Endothelial cell of umbilical vein (primary cell): Measurements from ENCODE around the gene GGT5. TPM values are rescaled to one million over a fixed set of nuclear protein-coding genes. Genes with fewer than 3 reads are reported as not detected.
"Not testable (repeated sequence)": the region's sequence is repeated elsewhere in the genome, so short reads cannot be mapped to it uniquely, and the experiment has no call there.

Experiments used
- Bru-seq: library from RNA; stranded (reverse); fragments of 400-500 nt; gene quantifications from one replicate; lab custom pipeline; 2021; lab: Mats Ljungman, UMichigan
- BruChase-seq, 2 experiments: library from RNA; stranded (reverse); fragments of 400-500 nt; gene quantifications; one replicate each; lab custom pipeline; 2021; lab: Mats Ljungman, UMichigan
- BruUV-seq: library from RNA; stranded (reverse); fragments of 400-500 nt; replicated peaks from 2 replicates; lab custom pipeline; 2021; lab: Mats Ljungman, UMichigan
- CTCF ChIA-PET: fragments of 300-600, 350-600 bp; sonication (Branson Sonifier 250); formaldehyde crosslinking; loops from one replicate; lab custom pipeline; 2021; ENCODE audit warnings: antibody characterized with exemption, inconsistent platforms; lab: Charles Lee
- POLR2A ChIA-PET: fragments of 300-600, 350-600 bp; sonication (Branson Sonifier 250); formaldehyde crosslinking; loops from one replicate; lab custom pipeline; 2021; ENCODE audit warnings: antibody characterized with exemption, inconsistent platforms; lab: Charles Lee
- DNase-seq: peaks from one replicate; pipeline ENCODE4 v3.0.0-alpha.2; 2011; ENCODE audit warnings: low read depth, low spot score
- FAIRE-seq: peaks from 2 replicates; lab custom pipeline; 2011; peaks lifted over from hg19 to GRCh38; lab: Jason Lieb, UNC
- H2AFZ ChIP-seq: 2 replicates; pipeline ENCODE4 v1.6.0; 2012; ENCODE audit warnings: low read depth, low read length, control low read depth, inconsistent platforms
- H3K27ac ChIP-seq: 2 replicates; pipeline ENCODE4 v1.5.1; 2011; ENCODE audit warnings: low read depth, mild to moderate bottlenecking, control low read depth, low read length, moderate library complexity; ENCODE audit not compliant: insufficient read depth
- H3K27me3 ChIP-seq, 2 experiments: 2 replicates each; pipeline versions ENCODE4 v1.6.0 to v1.6.1; 2011; ENCODE audit warnings: low read length in 2 of 2, mixed read lengths in 1 of 2; ENCODE audit not compliant: control insufficient read depth in 2 of 2, insufficient read depth in 2 of 2
- H3K36me3 ChIP-seq, 2 experiments: 2 replicates in 1 of 2; 3 replicates in 1 of 2; pipeline ENCODE4 v1.5.1; 2011; ENCODE audit warnings: low read length in 2 of 2, mild to moderate bottlenecking in 1 of 2, moderate library complexity in 1 of 2; ENCODE audit not compliant: control insufficient read depth in 2 of 2, insufficient read depth in 2 of 2; ENCODE audit errors: extremely low read depth in 1 of 2
- H3K4me1 ChIP-seq: 3 replicates; pipeline ENCODE4 v1.5.1; 2011; ENCODE audit warnings: mild to moderate bottlenecking, low read length; ENCODE audit not compliant: control insufficient read depth, insufficient read depth; ENCODE audit errors: extremely low read depth
- H3K4me2 ChIP-seq: 2 replicates; pipeline ENCODE4 v1.6.1; 2011; ENCODE audit warnings: low read length, control low read depth, mixed read lengths; ENCODE audit not compliant: insufficient read depth
- H3K4me3 ChIP-seq, 3 experiments: fragments of 200-600 bp in 1 of 3; sonication (generic), shearing (Covaris generic) in 1 of 3; replicated peaks in 1 of 3; 2 replicates each; pipeline ENCODE4 v1.5.1; 2011 to 2016; ENCODE audit warnings: control low read depth in 3 of 3, low read length in 3 of 3, mild to moderate bottlenecking in 2 of 3, inconsistent platforms in 1 of 3, low read depth in 1 of 3, moderate library complexity in 1 of 3; ENCODE audit not compliant: insufficient read depth in 1 of 3
- H3K79me2 ChIP-seq: 2 replicates; pipeline ENCODE4 v1.6.0; 2012; ENCODE audit warnings: low read length, inconsistent platforms; ENCODE audit not compliant: control insufficient read depth, insufficient read depth
- H3K9ac ChIP-seq: replicated peaks from 2 replicates; pipeline ENCODE3; 2011; ENCODE audit warnings: low read length, control low read depth; ENCODE audit not compliant: insufficient read depth; ENCODE audit errors: extremely low read depth
- H3K9me1 ChIP-seq: replicated peaks from 3 replicates; pipeline ENCODE4 v1.6.0; 2011; ENCODE audit warnings: mild to moderate bottlenecking, low read length; ENCODE audit not compliant: control insufficient read depth, insufficient read depth; ENCODE audit errors: extremely low read depth
- H3K9me3 ChIP-seq: replicated peaks from 2 replicates; pipeline ENCODE4 v1.5.1; 2012; ENCODE audit warnings: low read length, inconsistent platforms; ENCODE audit not compliant: control insufficient read depth, insufficient read depth
- H4K20me1 ChIP-seq: replicated peaks from 2 replicates; pipeline ENCODE3; 2011; ENCODE audit warnings: mild to moderate bottlenecking, low read length; ENCODE audit not compliant: control insufficient read depth, insufficient read depth; ENCODE audit errors: extremely low read depth
- dilution Hi-C: fragments of 300-500 bp; cut with MboI; formaldehyde crosslinking; loops from one replicate; pipeline ENCODE4 v1.15.0; 2019; ENCODE audit warnings: low sequenced_read_pairs; ENCODE audit not compliant: extremely low pct_ligation_motif_present
- intact Hi-C: fragments of 100-400 bp; cut with micrococcal nuclease; formaldehyde crosslinking; loops from one replicate; pipeline ENCODE4 v1.10.0; 2022
- long read RNA-seq: library from polyadenylated mRNA; stranded (forward); transcript quantifications from one replicate; pipeline ENCODE4 v2.0.0, GENCODE V29; 2021
- polyA minus RNA-seq, 3 experiments: library from RNA; depleted of rRNA, polyadenylated mRNA; stranded (reverse); fragments of >200 nt; gene quantifications; 1 replicate in 1 of 3; 2 replicates in 2 of 3; pipeline ENCODE4 v1.2.3, GENCODE V29; 2011
- polyA plus RNA-seq, 4 experiments: library from polyadenylated mRNA; depleted of rRNA in 3 of 4; stranded (reverse) in 3 of 4; unstranded in 1 of 4; fragments of >200 nt; gene quantifications; 2 replicates each; pipeline versions ENCODE4 v1.2.1 to v1.2.3, GENCODE V29; 2011 to 2012; ENCODE audit warnings: missing spikeins in 1 of 4
- total RNA-seq: library from RNA; stranded (reverse); gene quantifications from 2 replicates; pipeline ENCODE4 v1.2.3, GENCODE V29; 2021

The GGT5 gene
- 35.1 and 45.9 TPM in 2 replicates for total RNA-seq
- 293 and 501 TPM in 2 replicates for polyA plus RNA-seq
- polyA plus RNA-seq (2011; cell fraction: cytosol; rRNA removed), result 87.8 and 97.1 TPM in 2 replicates
- 197 and 275 TPM in 2 replicates for polyA plus RNA-seq (2011; cell fraction: nucleus; rRNA removed)
- 84.1 and 102 TPM in 2 replicates for polyA plus RNA-seq (2012)
- polyA minus RNA-seq, result 197 and 218 TPM in 2 replicates
- polyA minus RNA-seq (2011; cell fraction: cytosol; rRNA and poly(A)+ RNA removed), result not detected
- 68.1 and 104 TPM in 2 replicates for polyA minus RNA-seq (2011; cell fraction: nucleus; rRNA and poly(A)+ RNA removed)
- Bru-seq, nascent RNA, result percentile 60 among the genes with signal in this experiment
- percentile 62 among the genes with signal in this experiment for BruChase-seq, experiment 1, labeled RNA remaining after a 6-hour chase
- percentile 63 among the genes with signal in this experiment for BruChase-seq, experiment 2, labeled RNA remaining after a 2-hour chase
- long read RNA-seq, transcript GGT5-201 (11 exons, 2,334 nt), result minor isoform, 14 of 149 reads
- long read RNA-seq, transcript GGT5-202 (12 exons, 2,494 nt), result major isoform, 32 of 149 reads
- long read RNA-seq, partial matches to known transcripts, result 30 of 149 reads
- long read RNA-seq, other reads (novel, unspliced or antisense), result 71 of 149 reads

GRCh38 chr22:24245030-24245431, at the start of gene GGT5:
Gene GGT5, minus strand, starts transcription at chr22:24245082. Its CDS starts 357 bp downstream, at chr22:24244725.
- Histone ChIP-seq H3K79me2 (peaks cover 21% of the 10 kb centered on the region), H3K27ac (peak within 1 kb of the TSS; percentile 53), H3K4me3 (peak within 1 kb of the TSS in 2 of 3 experiments; percentile 32 to 53), H3K4me1 (peaks cover 53% of the 10 kb centered on the region), H3K4me2 (peak within 1 kb of the TSS; percentile 12)
- FAIRE-seq, BruUV-seq, POLR2A ChIA-PET, H4K20me1 ChIP-seq, H3K36me3 ChIP-seq, dilution Hi-C loops, H3K9ac ChIP-seq, H3K9me1 ChIP-seq, H3K27me3 ChIP-seq, H3K9me3 ChIP-seq, H2AFZ ChIP-seq: not testable (repeated sequence)
- CTCF ChIA-PET, result interaction anchor here (2.4 to 5.5 kb wide), 2 partner anchors 14 to 54 kb away, joined by 7 to 164 read pairs; no protein-coding TSS in a partner anchor
- intact Hi-C loops, result loop anchor here (10.0 kb wide), 1 partner anchor 290 kb away; no protein-coding TSS in a partner anchor
- peak; percentile 27 for DNase-seq

DNA sequence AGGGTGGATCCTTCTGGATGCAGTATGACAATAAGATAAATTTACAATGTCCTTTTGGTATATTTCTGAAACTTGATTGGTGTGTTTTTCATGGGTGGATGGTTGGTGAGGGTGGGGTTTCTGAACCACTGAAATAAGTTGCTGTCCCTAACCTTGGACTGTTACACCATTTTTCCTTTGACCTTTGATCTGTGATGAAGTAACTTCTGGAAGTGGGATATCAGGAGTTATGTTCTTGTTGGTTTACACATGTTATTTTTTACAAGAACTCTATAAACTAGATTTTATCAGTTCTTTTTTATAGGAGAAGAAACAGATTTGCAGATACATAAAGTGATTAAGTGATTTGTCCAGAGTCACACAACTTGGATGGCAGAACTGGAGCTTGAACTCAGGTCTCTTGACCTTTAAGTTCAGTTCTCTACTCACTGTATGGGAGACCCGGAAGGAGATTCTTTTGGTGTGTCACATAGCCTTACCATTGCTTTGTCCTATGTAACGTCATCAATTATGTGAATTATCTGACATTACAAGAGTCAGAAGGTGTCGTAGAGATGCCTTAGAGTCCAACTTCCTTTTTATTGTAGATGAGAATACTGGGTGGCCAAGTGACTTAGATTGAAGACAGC, 47.4 kb upstream of the GGT5 start:
- H3K9ac ChIP-seq, H3K27me3 ChIP-seq, H4K20me1 ChIP-seq, H3K9me1 ChIP-seq, H3K4me2 ChIP-seq, intact Hi-C loops, H3K4me3 ChIP-seq, H3K36me3 ChIP-seq, BruUV-seq, H3K27ac ChIP-seq, dilution Hi-C loops, POLR2A ChIA-PET, FAIRE-seq, H2AFZ ChIP-seq, CTCF ChIA-PET, H3K9me3 ChIP-seq, DNase-seq: not testable (repeated sequence)
- H3K79me2 ChIP-seq, result peaks cover 56% of the 10 kb centered on the region
- peaks cover 23% of the 10 kb centered on the region for H3K4me1 ChIP-seq
